Glomerular endothelial cell (primary cell): Measurements from ENCODE around the gene SDC4. TPM values are rescaled to one million over a fixed set of nuclear protein-coding genes. Genes with fewer than 3 reads are reported as not detected.

ENCODE experiments used
- DNase-seq: peaks from one replicate; pipeline ENCODE4 v3.0.0-alpha.2; 2011; ENCODE audit warnings: low read depth, low spot score; ENCODE audit errors: extremely low read depth
- total RNA-seq: library from RNA; depleted of rRNA; stranded (reverse); fragments of >200 nt; gene quantifications from 2 replicates; pipeline ENCODE4 v1.2.3, GENCODE V29; 2015

SDC4 gene, protein sequence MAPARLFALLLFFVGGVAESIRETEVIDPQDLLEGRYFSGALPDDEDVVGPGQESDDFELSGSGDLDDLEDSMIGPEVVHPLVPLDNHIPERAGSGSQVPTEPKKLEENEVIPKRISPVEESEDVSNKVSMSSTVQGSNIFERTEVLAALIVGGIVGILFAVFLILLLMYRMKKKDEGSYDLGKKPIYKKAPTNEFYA
- total RNA-seq = 59.4 and 64.3 TPM in 2 replicates

DNA sequence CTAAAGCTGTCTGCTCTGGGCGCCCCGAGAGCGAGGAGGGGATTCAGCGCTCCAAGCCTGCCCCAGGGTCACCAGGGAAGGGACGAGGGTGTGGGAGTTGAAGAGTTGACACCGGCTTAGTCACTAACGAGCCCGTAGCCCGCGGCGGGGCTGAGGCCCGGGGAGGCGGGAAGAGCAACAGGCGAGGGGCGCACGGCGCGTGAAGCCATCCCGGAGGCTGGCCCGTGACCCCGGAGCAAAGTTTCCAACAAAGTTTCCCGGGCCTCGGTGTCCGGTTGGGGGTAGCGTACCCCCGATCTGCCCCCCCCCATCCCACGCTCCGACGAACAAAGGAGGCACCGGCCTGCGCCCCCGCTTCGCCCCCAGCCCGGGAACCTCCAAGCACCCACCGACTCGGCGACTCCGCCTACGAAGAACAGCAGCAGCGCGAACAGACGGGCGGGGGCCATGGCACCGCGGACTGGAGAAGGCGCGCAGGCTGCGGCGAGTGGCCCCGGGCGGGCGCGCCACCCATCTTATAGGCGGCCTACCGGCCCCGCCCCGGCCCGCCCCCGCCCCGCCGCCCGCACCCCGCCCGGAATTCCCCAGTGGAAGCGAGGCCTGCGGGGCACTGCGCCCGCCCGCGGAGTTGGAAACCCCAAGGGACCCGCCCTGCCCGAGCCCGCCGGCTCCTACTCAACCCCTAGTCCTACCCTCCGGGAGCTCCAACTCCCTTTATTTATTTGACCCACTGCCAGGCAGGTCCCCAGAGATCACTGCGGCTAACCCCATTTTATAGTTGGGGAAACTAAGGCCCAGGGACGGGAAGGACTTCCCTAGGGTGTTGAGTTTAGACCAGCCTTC is at the start of gene SDC4:
SDC4 (minus strand) TSS at position 489 of the 843 bp plus-strand sequence; CDS start at position 449, 40 bp downstream.
- no peak for DNase-seq

DNA sequence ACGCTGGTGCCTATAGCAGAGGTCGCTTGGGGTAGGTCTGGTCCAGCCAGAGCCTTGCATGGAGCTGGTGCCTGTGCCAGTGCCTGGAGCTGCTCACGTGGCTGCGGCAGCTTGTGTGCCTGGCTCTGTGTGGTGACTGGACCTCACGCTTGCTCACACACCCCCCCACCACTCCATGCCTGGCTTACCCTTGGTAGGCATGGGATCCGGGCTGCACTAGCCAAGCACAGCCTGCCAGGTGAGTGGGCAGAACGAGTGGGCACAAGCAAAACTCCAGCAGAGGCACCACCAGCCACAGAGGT is 46.8 kb upstream of the SDC4 start:
- no peak for DNase-seq

DNA sequence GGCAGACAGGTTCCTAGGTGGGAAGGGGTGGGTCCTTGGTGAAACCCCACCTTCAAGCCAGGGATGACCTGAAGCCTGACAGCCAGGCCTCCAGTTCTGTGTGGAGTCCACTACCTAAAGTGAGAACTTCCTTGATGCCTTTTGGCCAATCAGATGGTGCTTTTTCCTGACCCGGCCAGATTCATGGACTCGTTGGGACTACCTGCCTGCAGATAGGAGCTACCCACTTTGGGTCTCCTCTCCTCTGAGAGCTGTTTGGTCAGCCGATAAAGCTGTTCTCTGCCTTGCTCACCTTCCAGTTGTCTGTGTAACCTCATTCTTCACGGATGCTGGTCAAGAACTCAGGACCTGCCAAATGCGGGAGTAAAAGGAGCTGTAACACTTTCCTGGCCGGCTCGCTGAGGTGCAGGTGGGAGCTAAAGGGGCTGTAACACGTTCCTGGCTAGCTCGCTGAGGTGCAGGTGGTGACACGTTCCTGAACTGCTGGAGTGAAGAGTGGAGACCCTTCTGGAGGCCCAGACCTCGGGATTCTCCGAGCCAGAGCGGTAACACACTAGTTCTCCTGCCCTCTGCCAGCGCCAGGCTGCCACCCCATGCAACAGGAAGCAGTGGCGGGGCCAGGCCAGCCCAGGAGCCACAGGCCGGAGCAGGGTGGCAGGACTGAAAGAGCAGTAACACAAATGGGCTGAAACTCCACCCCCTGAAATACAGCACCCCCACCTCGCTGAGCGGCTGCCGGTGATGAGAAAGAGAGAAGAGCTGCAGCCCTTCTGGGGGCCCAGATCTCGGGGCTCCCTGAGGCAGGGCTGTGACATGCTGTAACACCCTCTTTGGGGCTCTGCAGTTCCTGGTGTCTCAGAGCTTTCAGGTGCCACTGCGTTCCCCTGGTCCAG is 46.2 kb upstream of the SDC4 start:
- DNase-seq = no peak

DNA sequence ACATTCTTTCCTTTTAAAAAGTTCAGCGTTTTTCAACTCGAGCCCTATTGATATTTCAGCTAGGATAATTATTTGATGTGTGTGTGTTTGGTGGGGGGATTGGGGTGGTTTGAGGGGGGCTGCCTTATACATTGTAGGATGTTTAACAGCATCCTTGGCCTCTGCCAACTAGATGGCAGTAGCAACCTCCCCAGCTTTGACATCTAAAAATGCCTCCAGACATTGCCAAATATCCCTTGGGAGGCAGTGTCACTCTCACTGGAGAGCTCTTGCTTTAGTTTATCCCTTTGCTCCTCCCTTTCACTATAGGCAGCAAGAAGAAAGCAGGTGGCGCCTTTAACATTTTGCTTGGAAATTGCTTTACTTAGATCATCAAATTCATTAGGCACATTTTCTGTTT is 44.5 kb upstream of the SDC4 start:
- DNase-seq = no peak

DNA sequence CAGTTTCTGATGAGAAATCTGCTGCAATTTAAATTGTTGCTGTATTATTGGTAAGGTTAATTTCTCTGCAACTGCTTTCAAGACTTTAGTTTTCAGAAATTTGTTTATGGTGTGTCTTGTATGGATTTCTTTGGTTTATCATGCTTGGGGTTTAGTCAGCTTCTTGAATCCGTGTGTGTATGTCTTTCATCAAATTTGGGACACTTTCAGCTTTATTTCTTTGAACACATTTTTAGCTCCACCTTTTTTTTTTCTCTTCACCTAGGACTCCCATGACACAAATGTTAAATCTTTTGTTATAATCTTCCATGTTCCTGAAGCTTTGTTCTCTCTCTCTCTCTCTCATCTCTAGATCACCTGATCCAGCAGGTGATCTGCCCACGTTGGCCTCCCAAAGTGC is 43.3 kb upstream of the SDC4 start:
- DNase-seq = no peak

DNA sequence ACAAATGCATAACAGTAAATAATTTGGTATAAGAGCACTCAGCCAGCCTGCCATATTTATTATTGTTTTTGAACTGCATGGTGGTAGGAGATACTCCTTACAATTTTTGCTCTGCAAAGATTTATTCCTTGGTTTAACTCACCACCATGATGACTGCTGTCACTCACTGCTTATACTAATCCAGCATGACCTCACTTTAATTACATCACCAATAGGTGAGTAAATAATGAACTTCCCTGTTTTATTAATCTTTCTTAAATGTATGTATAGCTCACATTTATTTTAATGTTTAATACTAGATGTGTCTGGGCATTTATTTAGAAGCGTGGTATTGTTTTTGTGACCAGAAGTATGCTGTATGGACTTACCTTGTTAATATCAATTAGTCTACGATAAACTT is 42.7 kb upstream of the SDC4 start:
- DNase-seq = no peak

DNA sequence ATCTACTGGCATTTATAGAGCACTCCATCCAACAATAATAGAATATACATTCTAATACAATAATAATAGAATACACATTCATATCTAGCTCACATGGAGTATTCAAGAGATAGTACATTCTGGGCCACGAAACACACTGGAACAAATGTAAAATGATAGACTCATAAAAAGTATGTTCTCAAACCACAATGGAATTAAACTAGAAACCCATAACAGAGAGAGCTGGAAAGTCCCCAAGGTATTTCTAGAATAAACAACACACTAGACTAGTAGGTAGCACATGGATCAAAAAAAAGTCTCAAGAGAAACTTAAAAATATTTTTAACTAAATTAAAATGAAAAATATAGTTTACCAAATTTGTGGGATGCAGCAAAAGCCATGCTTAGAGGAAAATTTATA is 39.0 kb upstream of the SDC4 start:
- no peak for DNase-seq

DNA sequence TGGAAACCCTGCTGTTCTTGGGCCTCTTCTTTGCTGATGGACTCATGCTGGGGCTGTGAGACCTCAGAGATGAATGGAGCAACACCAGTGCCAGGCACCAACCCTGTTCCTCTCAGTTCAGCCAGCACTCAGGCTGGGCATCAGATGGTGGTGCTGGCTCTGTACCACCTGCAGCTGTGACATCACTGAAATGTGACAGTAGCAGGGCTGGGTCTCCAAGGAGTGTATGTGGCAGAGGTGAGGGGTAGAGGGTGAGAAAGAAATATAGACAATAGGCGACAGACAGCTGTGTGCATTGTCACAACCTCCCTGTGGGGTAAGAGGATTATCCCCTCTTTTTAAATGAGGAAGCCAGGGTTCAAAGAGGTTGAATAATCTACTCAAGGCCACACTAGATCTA is 30.0 kb upstream of the SDC4 start, which contains the start of gene TP53TG5:
TP53TG5 (minus strand) TSS at position 135 of the 400 bp plus-strand sequence; CDS start at position 46, 89 bp downstream.
- DNase-seq = no peak

DNA sequence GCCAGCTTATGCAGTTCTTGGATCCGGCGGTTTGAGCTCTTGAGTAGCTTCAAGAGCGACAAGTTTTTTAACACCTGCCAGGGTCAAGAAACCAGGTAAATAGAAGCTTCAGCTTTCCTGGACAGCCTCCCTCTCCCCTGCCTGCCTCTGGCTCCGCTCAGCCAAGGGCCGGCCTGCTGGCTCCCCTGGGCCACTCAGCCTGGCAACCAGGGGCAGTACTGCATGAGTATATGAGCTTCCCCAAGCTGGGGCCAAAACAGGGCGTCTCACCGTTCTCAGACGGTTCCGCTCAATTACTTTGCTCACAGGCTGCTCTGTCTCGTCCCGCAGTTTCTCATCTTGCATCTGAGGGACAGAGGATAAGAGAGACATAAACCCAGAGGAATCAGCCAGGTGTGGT is 29.0 kb upstream of the SDC4 start:
- no peak for DNase-seq

DNA sequence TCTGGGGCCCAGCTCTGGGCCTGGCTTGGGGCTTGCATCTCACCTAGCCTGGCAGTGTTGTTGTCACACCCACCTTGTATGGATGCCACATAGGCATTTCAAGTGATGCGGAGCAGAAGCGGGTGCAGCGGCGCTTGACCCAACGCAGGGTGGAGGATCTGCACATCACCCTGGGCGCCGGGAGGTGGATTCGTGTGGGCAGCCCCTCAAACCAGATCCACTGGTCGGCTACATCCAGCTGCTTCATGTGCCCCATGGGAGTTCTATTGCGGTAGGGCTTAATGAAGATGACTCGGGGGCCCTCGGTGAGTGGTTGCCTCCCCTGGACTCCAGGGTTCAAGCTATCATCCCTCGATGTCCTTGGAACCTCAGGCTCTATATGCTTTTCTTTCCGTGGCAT is 26.7 kb upstream of the SDC4 start:
- DNase-seq = no peak

DNA sequence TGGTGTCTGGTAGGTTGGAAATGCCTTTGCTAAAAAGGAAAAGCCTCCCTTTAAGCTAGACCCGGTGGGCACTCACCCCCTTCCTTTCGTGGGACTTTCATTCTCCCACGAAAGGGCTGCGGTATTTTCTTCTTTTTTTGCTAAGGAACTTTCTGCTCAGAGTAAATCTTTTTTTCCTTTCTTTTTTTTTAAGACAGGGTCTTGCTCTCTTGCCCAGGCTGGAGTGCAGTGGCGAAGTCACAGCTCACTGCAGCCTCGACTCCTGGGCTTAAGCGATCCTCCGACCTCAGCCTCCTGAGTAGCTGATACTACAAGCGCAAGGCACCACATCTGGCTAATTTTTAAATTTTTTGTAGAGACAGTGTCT is 25.9 kb upstream of the SDC4 start:
- DNase-seq = no peak

DNA sequence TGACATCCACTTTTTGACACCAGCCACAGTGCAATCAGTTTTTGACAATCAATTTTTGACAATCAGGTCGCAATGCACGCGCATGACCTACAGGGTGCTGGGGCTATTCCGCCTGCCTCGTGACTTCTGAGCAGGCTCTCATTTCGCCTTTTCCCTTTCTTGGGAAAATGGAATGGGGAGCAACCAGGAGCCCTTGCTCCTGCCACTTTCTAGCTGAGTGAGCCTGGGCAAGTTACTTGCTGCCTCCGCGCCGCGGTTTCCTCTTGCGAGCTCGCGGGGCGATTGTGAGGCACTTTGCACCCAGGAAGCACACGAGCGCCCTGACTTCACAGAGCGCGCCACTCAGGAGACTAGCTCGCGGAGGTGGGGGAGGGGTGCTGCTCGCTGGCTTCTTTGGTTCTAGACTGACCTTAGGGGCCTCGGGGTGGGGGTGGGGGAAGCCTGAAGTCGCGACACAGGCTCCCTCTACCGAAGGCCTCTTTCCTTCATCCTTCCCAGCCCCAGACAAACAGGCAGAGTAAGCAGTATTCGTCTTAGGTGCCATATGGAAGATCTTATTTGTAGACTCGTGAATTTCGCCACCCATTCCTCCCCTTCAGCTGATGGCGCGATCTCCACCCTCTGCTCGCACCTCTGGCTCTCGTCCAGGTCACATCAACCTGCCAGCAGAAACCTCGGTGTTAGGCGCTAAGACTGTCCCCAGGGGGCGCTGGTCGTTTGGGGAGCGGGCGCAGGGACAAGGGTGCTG is 25.3 kb upstream of the SDC4 start:
- DNase-seq = no peak

DNA sequence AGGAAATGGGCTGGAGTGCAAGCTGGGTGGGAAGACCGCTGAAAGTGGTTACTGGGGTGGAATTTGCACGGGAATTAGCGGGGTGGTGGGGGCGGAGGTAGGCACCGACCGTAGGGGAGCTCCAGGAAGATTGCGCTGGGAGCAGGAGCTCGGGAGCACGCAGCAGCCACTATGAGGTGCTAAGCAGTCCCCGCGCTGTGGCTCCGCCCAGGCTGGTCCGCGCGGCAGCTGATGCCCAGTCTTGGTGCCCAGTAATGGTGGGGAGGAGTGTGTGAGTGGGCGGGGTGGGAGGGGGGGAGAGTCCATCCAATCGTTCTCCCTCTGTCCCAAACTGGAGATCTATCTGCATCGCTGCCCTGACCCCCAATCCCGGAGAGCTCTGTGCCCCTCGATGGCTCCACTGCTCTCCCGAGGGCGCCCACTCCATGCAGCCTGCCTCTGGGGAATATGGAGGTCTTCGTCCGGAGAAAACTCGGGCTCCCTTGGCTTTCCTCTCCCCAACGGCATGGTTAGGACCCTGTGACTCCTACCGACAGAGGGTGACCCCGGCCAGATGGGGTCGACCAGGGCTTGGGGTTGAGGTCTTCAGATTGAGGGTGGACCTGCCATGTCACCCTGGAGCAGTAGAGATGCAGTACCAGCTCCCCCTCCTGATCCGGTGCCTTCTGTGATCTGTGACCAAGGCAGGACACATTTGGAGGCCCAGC is 24.6 kb upstream of the SDC4 start:
- no peak for DNase-seq

DNA sequence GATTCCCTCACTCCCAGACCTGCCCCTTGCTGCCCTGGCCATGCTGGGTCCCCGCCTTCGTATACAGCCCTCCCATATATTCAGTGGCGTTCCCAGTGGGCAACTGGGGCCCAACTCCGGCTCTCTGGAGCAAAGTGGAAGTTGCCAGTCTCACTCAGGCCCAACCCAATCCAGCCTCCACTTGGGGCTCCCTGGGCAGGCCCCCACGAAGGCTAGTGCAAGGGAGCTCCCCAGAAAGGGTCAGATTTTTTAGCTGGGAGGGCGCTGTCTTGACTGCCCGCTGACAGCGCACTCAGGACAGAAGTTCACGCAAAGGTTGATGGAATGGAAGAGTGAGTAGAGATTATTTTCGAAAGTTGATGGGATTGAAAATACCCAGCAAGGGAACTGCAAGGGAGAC is 24.0 kb upstream of the SDC4 start:
- DNase-seq = no peak

DNA sequence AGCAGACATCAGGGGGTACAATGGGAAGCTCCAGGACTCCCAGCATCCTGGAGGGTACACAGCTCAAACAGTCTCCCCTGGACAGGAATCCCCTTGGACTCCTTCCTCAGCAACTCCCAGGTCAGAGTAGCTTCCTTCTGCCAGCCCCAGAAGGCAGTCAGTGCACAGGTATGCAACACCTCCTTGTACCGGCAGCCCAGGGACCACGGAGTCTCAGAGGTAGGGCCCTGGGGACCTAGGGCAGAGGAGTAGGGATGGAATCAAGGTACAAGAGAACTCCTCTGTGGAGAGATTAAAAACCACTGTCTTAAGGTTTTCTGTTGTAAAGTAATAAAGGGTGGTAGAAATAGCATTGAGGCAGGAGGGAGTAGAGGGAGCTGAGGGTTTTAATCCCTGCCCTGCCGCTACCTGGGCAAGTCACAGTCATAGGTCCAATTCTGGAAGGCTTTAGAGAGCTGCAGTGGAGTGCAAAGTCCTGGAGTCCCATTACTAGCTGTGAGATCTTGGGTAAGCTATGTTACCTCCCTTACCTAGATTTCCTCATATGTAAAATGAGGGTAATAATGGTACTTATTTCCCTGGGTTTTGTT is 22.4 kb upstream of the SDC4 start:
- no peak for DNase-seq

DNA sequence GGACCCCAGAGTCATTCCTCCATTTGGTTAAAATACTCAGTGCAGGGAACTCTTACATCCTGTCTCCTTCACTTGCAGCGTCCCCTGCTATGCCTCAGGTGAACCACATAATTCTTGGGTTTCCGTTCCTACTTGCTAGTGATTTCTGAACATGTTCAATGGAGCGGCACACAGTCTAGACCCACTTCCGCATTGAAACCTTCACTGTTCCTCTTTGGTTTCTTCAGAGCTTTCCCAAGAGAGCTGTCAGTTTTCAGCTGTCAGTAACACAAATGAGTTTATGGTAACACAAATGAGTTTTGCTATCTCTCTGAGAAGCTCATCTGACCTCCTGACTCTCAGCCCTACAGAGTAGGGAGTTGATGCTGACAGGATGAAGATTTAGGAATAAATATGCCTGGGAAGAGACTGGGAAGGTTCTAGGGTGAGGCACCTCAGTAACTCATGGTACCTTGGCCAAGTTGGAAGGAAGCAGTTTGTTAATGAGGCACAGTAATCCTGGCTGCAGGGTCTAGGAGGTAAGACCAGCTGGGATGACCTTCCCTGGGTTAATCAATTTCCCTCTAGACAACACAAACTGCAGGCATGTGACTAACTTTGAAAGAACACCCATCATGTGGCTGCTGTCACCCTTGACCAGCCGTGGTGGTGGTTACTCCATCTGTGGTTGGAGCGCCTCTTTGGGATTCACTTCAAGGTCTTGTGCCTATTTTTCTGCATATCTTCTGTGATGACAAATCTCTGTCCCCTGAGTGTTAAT is 20.2 kb upstream of the SDC4 start:
- DNase-seq = no peak

DNA sequence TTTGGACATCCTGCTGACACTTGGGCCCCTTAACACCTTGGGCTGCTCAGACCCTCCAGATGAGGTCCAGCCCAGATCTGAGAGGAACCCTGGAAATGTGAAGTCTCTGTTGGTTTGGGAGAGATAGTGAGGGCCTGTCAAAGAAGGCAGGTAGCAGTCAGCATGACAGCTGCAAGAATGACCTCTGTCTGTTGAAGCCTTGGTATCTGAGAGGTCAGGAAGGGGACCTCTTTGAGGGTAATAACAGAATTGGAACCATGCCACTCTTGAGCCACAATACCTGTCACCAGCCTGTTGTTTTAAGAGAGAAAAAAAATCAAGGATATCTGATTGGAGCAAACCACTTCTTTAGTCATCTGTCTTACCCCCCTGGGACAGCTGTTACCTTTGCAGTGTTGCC is 18.9 kb upstream of the SDC4 start:
- no peak for DNase-seq

DNA sequence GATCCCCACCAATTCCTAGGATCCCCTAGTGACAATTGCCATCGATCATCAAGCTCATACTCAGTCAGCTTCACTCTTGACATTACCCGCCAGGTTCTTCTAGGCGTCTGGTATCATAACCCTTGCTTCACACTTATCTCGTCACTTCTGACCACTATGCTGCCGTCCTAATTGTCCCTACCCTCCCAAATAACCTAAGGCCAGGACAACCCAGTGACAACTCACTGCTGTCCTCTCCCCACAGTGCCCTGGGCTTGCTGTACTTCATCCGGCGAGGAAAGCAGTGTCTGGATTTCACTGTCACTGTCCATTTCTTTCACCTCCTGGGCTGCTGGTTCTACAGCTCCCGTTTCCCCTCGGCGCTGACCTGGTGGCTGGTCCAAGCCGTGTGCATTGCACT is 18.4 kb upstream of the SDC4 start:
- no peak for DNase-seq

DNA sequence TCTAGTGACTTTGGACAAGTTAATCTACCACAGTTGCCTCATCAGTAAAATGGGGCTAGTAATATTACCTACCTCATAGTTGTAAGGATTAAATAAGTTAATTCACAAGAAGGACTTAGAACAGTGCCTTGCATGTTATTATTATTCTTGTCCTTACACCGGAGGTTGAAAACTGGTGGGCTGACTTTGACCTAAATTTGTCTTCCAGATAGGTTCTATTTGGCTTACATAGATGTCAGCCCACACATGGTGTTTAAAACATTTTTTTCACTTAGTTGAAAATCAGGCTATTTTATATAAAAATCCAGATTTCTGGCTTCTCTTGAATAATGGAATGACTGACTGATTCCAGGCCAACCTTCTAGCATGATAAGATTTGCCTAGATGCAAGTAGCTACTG is 18.0 kb upstream of the SDC4 start:
- no peak for DNase-seq
